Stimulated activated CD8-positive, alpha-beta memory T cell treated with anti-CD3 and anti-CD28 coated beads, Interleukin-4, amount 100 ng/mL, for 1 hour (primary cell): ENCODE data around the gene HEYL.

Source experiments
- DNase-seq, 2 donors: peaks; one replicate each; pipeline ENCODE4 v3.0.0-alpha.2; 2020; ENCODE audit warnings: low read depth in 2 of 2, low spot score in 1 of 2

HEYL gene

DNA sequence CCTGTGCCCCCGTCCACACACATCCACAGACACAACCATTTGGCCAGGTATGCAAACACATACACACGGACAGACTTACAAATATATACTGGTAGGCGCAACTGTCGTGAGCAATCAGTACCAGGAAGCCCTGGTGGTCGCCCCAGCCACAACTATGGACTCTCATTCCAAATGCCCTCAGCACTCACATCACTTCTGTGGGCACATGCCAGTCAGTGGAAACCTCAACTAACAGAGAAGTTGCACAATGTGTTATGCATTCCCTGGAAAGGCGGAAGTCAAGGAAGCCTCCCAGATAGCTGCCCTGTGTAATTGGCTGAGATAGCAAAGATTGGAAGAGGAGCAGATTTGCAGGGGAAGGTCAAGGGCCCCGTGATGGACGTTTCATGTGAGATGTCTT lies 1.4 kb upstream of the HEYL start:
- DNase-seq = no peak

DNA sequence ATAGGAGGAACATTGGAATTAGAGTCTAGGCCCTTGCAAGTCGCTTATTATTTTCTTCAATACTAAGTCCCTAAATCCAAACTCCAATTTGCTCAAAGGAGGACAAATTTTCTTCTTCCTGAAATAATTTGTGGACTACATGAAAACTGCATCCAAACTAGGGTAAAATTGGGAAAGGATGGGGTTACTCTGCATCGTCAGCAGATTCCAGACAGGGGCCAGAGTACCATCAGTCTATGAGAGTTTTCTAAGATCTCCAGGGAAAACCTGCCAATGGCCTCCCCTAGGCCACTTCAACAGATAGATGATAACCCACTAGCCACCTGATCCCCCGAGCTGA lies 508 bp downstream of the HEYL start:
- no peak for DNase-seq

DNA sequence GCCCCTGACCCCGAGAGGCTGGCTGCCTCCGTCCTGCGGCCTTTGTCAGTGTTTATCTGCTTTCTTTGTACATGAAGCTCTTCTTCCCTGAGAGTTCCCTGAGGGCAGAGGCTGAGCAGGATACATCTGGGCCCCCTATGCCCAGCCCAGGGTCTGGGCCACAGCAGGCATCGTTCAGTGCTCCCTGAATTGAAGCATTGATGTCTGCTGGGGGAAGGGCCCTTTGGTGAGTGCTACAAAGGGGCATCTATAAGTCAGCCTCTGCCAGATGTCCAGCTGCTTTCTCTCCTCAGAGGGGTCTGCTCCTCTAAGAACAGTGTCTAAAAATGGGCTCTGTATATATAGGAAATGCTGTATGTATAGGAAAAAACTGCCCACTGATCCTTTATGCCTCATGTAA lies 2.1 kb downstream of the HEYL start:
- no peak for DNase-seq

GRCh38 chr1:39635871-39636210 lies 3.6 kb downstream of the HEYL start:
- DNase-seq = no peak

DNA sequence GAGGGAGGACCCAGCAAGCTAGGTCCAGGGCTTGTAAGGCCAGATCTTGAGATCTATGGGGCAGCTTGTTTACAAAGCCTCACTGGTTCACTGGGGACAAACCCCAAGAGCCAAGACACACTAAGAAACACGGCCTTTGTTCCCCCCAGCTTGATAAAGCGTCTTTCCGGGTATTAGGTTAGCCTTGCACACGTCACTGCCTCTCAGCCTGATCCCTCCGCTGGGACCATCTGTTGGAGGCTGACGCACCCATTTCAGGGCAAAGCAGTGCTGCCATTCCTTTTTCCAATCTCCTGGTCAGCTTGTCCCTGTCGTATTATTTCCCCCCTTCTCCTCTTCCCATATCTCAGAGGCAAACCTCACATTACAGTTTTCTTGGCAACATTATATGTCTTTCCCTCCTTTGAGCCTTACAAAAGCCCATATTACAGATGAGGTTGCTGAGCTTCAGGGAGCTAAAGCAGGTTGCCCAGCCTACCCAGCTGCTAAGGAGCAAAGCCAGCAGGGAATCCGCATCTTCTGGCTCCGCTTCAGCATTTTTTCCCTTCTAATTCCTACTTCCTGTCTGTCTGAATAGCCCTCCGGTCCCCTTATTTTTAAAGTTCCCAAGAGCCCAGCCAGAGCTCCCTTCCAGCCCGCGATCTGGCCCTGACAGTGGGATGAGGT lies 4.1 kb downstream of the HEYL start:
- DNase-seq = no peak

DNA sequence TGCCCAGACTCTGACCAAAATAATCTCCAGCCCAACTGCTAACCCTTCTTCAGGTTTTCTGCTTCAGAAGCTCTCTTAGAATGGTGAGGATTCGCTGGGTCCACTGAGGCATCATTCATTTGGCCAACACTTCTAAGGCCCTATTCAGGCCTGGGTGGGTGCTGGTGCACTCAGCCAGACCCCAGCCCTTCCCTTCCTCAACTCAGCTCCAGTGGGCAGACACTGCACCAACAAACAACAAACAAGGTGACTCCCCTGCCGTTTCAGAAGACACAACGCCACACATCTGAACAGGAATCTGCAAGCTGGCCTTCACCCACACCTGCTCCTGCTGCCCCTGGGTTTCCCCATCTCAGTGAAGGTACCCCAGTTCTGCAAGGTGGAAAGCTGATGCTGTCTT lies 6.0 kb downstream of the HEYL start:
- no peak for DNase-seq

- no peak for DNase-seq
Observed at GRCh38 chr1:39632682-39633417, 6.6 kb downstream of the HEYL start.

DNA sequence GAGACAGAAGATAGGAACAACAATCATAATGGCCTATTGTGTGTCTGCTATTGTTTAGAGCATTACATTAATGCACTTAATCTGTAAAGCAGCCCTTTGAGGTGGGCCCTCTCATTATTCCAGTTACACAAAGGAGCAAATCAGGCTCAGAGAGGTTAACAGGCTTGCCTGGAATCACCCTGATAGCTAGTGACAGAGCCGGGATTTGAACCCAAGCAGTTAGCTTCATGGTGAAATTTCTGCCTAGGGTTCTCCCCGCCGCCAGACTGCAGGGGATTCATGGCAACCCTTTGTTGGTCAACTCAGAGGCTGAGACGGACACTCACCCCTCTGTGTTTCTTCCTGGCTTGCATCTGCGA lies 7.1 kb downstream of the HEYL start:
- no peak for DNase-seq

DNA sequence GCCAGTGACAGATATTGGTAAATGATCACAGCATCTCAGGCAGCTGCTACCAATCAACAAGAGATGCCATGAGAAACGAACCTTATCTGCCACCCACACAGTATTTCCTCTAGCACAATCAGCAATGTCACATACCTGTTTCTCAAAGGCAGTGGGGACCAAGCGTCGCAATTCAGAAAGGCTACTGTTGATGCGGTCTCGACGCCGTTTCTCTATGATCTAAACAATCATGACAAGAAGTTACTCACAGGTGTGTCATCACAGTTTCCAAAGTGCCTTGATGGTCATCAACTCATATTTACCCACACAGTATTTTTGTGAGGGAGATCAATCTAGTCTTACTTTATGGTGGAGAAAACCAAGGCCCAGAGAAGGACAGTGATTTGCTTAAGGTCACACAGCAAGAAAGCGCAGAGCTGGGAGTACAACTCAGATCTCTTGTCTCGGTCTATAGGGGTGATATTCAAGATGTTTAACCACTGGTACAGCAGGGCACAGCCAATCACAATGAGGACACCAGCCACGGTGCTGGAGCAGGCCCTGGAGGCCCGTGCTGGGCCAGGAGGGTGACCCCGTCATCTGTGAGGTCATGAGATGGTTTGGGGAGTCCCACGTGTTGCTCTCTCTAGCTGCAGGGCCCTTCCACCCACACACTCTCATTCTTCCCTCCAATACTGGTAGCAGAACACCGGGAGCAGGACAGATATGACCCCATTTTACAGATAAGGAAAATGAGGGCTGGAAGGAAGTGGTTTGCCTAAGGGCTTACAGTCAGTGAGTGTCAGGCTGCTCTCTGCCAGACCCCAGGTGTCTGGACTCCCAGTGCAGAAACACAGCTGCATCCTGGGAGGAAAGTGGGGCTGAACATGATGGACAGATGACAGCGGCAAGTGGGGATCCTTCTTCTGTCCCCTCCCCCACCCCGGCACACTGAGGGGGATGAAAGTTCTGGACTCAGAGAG lies 7.8 kb downstream of the HEYL start:
- DNase-seq = no peak

- DNase-seq = no peak
Observed at GRCh38 chr1:39628807-39629350, 10.6 kb downstream of the HEYL start.

DNA sequence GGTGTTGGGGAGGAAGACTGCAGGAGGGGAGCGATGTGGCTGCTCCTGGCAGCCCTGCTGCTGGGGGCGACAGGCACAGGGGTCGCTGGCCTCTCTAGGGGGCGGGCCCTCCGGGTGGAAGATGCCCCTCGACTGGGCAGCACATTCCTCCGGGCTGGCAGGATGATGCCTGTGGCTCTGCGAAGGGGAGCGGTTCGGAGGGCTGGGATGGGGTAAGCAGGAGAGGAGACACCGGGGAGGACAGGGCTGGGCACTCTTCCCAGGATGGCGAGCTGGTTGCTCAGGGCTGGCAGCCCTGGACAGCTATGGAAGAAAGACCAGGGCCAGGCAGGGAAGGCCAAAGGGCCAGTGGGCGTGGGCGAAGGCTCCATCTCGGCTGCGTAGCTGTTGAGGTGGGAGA lies 12.8 kb downstream of the HEYL start:
- DNase-seq = no peak

DNA sequence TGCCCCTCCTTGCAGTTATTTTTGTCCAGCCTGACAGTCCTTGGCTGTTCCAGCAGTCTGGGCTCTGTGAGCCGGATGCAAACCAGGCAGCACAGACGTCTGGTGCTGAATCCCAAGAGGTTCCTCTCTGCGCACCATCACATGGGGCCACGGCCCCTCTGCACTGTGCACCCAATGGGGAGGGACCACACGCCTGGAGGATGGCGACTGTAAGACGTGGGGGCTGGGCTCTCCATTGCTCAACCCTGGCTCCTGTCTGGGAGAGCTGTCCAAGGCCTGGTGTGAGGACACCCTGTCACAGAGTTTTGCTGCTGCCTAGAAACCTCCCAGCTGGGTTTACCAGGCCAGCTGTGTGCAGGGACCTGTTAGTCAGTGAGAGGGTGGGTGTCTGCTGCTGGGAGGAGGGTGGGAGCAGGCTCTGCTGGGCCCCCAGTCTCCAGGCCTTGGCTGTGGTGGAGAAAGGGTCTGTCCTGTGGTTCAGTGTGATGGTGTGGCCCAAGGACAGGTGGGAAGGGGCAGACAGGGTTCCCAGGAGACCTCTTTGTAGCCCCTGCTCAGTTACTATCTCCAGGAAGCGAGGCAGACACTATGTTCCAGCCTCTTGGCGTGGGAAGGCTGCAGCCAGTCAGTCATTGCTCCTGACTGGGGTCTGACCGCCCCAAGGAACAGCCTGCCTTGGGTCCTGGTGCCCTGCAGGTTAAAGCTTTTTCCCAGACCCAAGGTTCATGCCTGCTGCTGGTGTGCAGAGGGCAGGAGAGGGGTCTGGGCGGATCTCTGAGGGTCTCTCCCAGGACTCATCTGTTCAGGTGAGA lies 13.8 kb downstream of the HEYL start:
- no peak for DNase-seq

- no peak for DNase-seq
Observed at GRCh38 chr1:39625009-39625408, 14.4 kb downstream of the HEYL start.

- DNase-seq = no peak
Observed at GRCh38 chr1:39623053-39623452, 16.4 kb downstream of the HEYL start.

GRCh38 chr1:39622427-39622826 lies 17.0 kb downstream of the HEYL start:
- no peak for DNase-seq

DNA sequence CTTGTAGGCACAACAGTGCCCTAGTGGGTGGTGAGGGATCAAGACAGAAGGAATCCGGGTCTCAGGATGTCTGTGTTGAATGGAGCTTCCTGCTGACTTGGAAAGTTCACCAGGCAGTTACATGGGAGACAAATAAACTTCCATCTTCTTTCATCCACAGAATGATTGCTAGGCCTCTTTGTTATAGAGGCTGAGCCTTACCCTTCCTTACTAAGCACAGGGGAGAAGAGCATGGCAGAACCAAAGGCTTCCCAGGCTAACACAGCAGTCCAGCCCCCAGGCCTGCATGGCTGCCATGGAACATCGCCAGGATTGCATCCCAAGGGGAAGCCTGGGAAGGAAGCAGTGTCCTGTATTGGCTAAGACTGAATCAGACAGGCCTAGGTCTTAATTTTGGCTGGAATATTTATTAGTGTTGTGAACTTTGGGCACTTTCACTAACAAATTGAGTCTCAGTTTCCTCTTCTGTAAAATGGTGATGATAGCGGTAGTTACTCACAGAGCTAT lies 18.7 kb downstream of the HEYL start:
- DNase-seq = no peak

- no peak for DNase-seq
Observed at GRCh38 chr1:39617488-39618049, 21.9 kb downstream of the HEYL start.

DNA sequence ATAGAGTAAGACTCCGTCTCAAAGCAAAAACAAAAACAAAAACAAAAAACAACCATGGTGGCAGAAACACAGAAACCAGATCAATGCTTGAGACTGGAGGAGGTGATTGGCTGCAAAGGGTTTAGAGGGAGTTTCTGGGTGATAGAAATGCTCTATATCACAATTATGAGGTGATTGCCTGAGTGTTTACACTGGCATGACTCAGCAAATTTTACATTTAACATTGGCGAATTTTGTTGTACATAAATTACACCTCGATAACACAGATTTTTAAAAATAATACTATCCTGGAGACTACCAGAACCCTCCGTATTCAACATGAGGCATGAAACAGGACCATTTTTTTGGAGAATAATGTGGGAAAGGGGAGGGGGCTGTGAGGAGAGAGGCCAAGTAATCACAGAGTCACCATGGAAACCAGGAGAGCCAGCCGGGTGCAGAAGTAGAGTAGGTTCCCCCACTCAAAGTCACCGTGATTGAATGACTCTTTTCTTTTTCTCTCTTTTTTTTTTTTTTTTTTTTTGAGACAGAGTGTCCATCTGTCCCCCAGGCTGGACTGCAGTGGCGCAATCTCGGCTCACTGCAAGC lies 24.3 kb downstream of the HEYL start:
- DNase-seq = no peak

DNA sequence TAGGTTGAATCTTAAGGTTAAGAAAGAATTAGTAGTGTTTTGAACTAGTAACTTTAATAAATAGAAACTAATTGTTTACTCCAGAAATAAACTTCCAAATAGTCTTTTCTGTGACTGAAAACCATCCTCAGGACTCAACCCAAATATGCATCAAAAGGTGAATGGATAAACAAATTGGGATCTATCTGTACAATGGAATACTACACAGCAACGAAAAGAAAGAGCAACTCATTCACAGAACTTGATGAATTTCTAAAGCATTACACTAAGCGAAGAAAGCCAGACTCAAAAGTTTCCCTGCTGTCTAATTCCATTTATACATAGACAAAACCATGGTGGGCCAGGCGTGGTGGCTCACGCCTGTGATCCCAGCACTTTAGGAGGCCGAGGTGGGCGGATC lies 25.0 kb downstream of the HEYL start:
- DNase-seq = no peak

DNA sequence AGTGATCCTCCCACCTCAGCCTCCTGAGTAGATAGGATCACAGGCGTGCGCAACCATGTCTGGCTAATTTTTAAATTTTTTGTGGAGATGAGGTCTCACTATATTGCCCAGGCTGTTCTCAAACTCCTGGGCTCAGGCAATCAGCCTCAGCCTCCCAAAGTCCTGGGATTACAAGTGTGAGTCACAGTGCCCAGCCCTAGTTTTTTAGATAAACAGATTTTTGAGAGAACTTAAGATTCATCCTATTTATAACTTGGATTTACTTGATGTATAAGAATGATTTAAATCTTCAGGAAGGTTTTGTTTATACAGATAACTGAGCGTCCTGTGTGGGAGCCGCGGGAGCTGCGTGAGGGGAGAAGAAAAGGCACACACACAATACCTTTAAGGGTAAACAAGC lies 26.2 kb downstream of the HEYL start:
- no peak for DNase-seq
